HepG2 (cell line): Measurements from ENCODE around the gene GNAI2. TPM values are rescaled to one million over a fixed set of nuclear protein-coding genes. Genes with fewer than 3 reads are reported as not detected.

ENCODE experiments used
- ATAC-seq: fragments of 200-7000 bp; cut with Tn5 transposase; 3 replicates; pipeline ENCODE4 v1.9.1; 2020; ENCODE audit warnings: mild to moderate bottlenecking, moderate library complexity
- BruUV-seq: library from RNA; stranded (reverse); fragments of 400-500 nt; replicated peaks from 2 replicates; lab custom pipeline; 2021; lab: Mats Ljungman, UMichigan
- CTCF ChIA-PET: fragments of 300-600 bp; formaldehyde crosslinking; extraction: SDS; loops from one replicate; lab custom pipeline; 2021; ENCODE audit warnings: low total read pairs, inconsistent platforms, low intra/inter-chr PET ratio; lab: Yijun Ruan, JAX
- POLR2A ChIA-PET: fragments of 350-600 bp; sonication (Branson Sonifier 250); formaldehyde crosslinking; loops from one replicate; lab custom pipeline; 2020; ENCODE audit warnings: antibody characterized with exemption, inconsistent platforms; lab: Yijun Ruan, JAX
- DNase-seq: peaks from one replicate; pipeline ENCODE4 v3.0.0-alpha.2; 2015; ENCODE audit warnings: low spot score
- FAIRE-seq: peaks from 3 replicates; lab custom pipeline; 2011; peaks lifted over from hg19 to GRCh38; lab: Jason Lieb, UNC
- H2AFZ ChIP-seq: one replicate; pipeline ENCODE4 v1.6.1; 2011; ENCODE audit warnings: low read length, inconsistent platforms
- H3K27ac ChIP-seq: fragments of 300-600 bp; 3 replicates; pipeline ENCODE4 v1.8.0; 2011; ENCODE audit warnings: mixed run types, mild to moderate bottlenecking, mixed read lengths, low read length, inconsistent platforms; ENCODE audit not compliant: insufficient read depth; ENCODE audit errors: extremely low read length
- H3K27me3 ChIP-seq, 2 experiments: fragments of 200-600 bp in 1 of 2; 2 replicates in 1 of 2; 3 replicates in 1 of 2; pipeline versions ENCODE4 v1.6.0 to v1.8.0; 2011; ENCODE audit warnings: low read length in 2 of 2, mild to moderate bottlenecking in 2 of 2, moderate library complexity in 2 of 2, inconsistent platforms in 1 of 2; ENCODE audit not compliant: insufficient read depth in 2 of 2, control insufficient read depth in 1 of 2
- H3K36me3 ChIP-seq, 2 experiments: fragments of 200-600 bp in 1 of 2; replicated peaks in 1 of 2; 2 replicates in 1 of 2; 3 replicates in 1 of 2; pipeline versions ENCODE4 v1.5.1 to v1.8.0; 2011; ENCODE audit warnings: low read length in 2 of 2, inconsistent platforms in 1 of 2; ENCODE audit not compliant: insufficient read depth in 2 of 2, control insufficient read depth in 1 of 2
- H3K4me1 ChIP-seq: 2 replicates; pipeline ENCODE4 v1.5.1; 2012; ENCODE audit warnings: low read length, inconsistent platforms; ENCODE audit not compliant: insufficient read depth
- H3K4me2 ChIP-seq: 2 replicates; pipeline ENCODE4 v1.6.0; 2011; ENCODE audit warnings: low read depth, low read length, inconsistent platforms
- H3K4me3 ChIP-seq, 3 experiments: fragments of 200-600 bp in 1 of 3; sonication (generic), shearing (Covaris generic) in 1 of 3; replicated peaks in 1 of 3; 2 replicates each; pipeline ENCODE4 v1.5.1; 2011 to 2016; ENCODE audit warnings: low read length in 3 of 3, inconsistent platforms in 2 of 3, low read depth in 2 of 3, mild to moderate bottlenecking in 2 of 3, control low read depth in 1 of 3, mixed read lengths in 1 of 3; ENCODE audit not compliant: insufficient read depth in 1 of 3
- H3K79me2 ChIP-seq: one replicate; pipeline ENCODE4 v1.6.1; 2011; ENCODE audit warnings: low read length, inconsistent platforms; ENCODE audit not compliant: insufficient read depth
- H3K9ac ChIP-seq: 2 replicates; pipeline ENCODE4 v1.6.0; 2011; ENCODE audit warnings: mild to moderate bottlenecking, low read depth, low read length, inconsistent platforms; ENCODE audit not compliant: insufficient read depth
- H3K9me3 ChIP-seq: 2 replicates; pipeline ENCODE4 v1.5.1; 2012; ENCODE audit warnings: mild to moderate bottlenecking, low read length
- H4K20me1 ChIP-seq: 2 replicates; pipeline ENCODE4 v1.6.0; 2011; ENCODE audit warnings: inconsistent platforms, mild to moderate bottlenecking, low read length, moderate library complexity; ENCODE audit not compliant: insufficient read depth
- EHMT2 ChIP-seq: fragments of 200-600 bp; sonication (generic); IDR thresholded peaks from 2 replicates; pipeline ENCODE4 v1.7.0; 2017; ENCODE audit warnings: antibody characterized with exemption, low read depth, low read length, borderline replicate concordance
- GZF1 ChIP-seq: sonication (generic); formaldehyde crosslinking; IDR thresholded peaks from 2 replicates; pipeline ENCODE4 v1.5.1; 2020; ENCODE audit warnings: mild to moderate bottlenecking, missing genetic modification reagents
- HMGA1 ChIP-seq: sonication (generic); formaldehyde crosslinking; conservative IDR thresholded peaks from 2 replicates; pipeline ENCODE4 v1.4.0; 2020; ENCODE audit warnings: missing genetic modification reagents
- IKZF5 ChIP-seq: IDR thresholded peaks from 2 replicates; pipeline ENCODE4 v1.6.1; 2018; ENCODE audit warnings: missing genetic modification reagents, mild to moderate bottlenecking, missing compliant biosample characterization
- RFX5 ChIP-seq: IDR thresholded peaks from 2 replicates; pipeline ENCODE4 v1.6.1; 2011; ENCODE audit warnings: low read depth, low read length, improper control_type of control experiment
- RFXANK ChIP-seq: IDR thresholded peaks from 2 replicates; pipeline ENCODE4 v1.6.1; 2016
- ZBTB3 ChIP-seq: sonication (generic); formaldehyde crosslinking; IDR thresholded peaks from 2 replicates; pipeline ENCODE4 v1.4.0; 2020; ENCODE audit warnings: low read depth, mild to moderate bottlenecking, moderate library complexity, missing genetic modification reagents, borderline replicate concordance
- ZNF121 ChIP-seq: sonication (generic); formaldehyde crosslinking; IDR thresholded peaks from 2 replicates; pipeline ENCODE4 v1.5.0; 2020; ENCODE audit warnings: mild to moderate bottlenecking, missing genetic modification reagents
- ZNF251 ChIP-seq: sonication (generic); formaldehyde crosslinking; IDR thresholded peaks from 2 replicates; pipeline ENCODE4 v1.9.0; 2021; ENCODE audit warnings: mild to moderate bottlenecking, missing genetic modification reagents
- ZNF574 ChIP-seq: sonication (generic); formaldehyde crosslinking; IDR thresholded peaks from 2 replicates; pipeline ENCODE4 v1.4.0; 2020; ENCODE audit warnings: missing genetic modification reagents
- ZNF629 ChIP-seq: sonication (generic); formaldehyde crosslinking; conservative IDR thresholded peaks from 2 replicates; pipeline ENCODE4 v1.5.0; 2020; ENCODE audit warnings: missing genetic modification reagents
- ZNF746 ChIP-seq: sonication (generic); formaldehyde crosslinking; IDR thresholded peaks from 2 replicates; pipeline ENCODE4 v1.8.0; 2022; ENCODE audit warnings: mild to moderate bottlenecking, missing genetic modification reagents
- WGBS: methylation state at CpG from one replicate; pipeline ENCODE4 v1.1.6; 2017; ENCODE audit warnings: low lambda C conversion rate; 5-methylcytosine and 5-hydroxymethylcytosine counted together
- in situ Hi-C: cut with HindIII; loops from 2 replicates; pipeline ENCODE4 v1.10.0; 2017; ENCODE audit warnings: low pct_unique_long_range_greater_than_20kb; ENCODE audit not compliant: extremely low pct_ligation_motif_present
- intact Hi-C: fragments of 100-400 bp; cut with micrococcal nuclease; formaldehyde crosslinking; loops from one replicate; pipeline ENCODE4 v1.10.0; 2022; ENCODE audit not compliant: unreplicated experiment
- polyA plus RNA-seq, 8 experiments: library from polyadenylated mRNA; depleted of rRNA in 3 of 8; stranded (reverse) in 7 of 8; unstranded in 1 of 8; fragments of >200 nt; fragmentation: Illumina TruSeq in 4 of 8; extraction: Trizol in 4 of 8; gene quantifications; 2 replicates each; pipeline versions ENCODE4 v1.2.1 to v1.2.3, GENCODE V29; 2011 to 2016; ENCODE audit warnings: low read depth in 4 of 8, missing spikeins in 1 of 8, mixed read lengths in 1 of 8; ENCODE audit not compliant: insufficient read depth in 1 of 8
- total RNA-seq, 5 experiments: library from RNA; depleted of rRNA; stranded (reverse); fragments of >200 nt; fragmentation: Illumina TruSeq; extraction: Trizol; gene quantifications; 2 replicates each; pipeline ENCODE4 v1.2.3, GENCODE V29; 2016; ENCODE audit warnings: low read depth in 1 of 5

GNAI2 gene
- total and polyA plus RNA-seq, 2 of the 13 experiments (the other 11 are each of a cell fraction or from before 2014, with no cell fraction given), result 51.1 to 66.2 TPM

GRCh38 chr3:50231581-50231980, 4.4 kb upstream of the GNAI2 start (continued):
- TF ChIP-seq RFXANK (CRISPR knock-in tag), result no peak
- TF ChIP-seq ZBTB3 (CRISPR knock-in tag), result no peak
- TF ChIP-seq HMGA1, result no peak
- no peak for TF ChIP-seq ZNF746
- TF ChIP-seq, all 625 proteins: peak for 0

- Histone ChIP-seq H3K9ac (no peak overlapping the region), H3K4me1 (peaks cover 71% of the 10 kb centered on the region), H3K27ac (no peak overlapping the region), H3K79me2 (peaks cover 12% of the 10 kb centered on the region)
- DNase-seq, result no peak
- TF ChIP-seq ZNF629 (peak; percentile 70), ZNF121 (CRISPR knock-in tag) (no peak)
- TF ChIP-seq, all 625 proteins: peak for 1
- no peaks in the 10 kb centered on the region; a peak in 1 of 5 replicates for H3K36me3 ChIP-seq
- FAIRE-seq (no peak), ATAC-seq (no peak)
- WGBS, result 19% methylated on average over 3 of the region's 3 CpGs
- ChIA-PET POLR2A (interaction anchor here (0.9 kb wide), 1 partner anchor 21 kb away, joined by 6 read pairs; no protein-coding TSS in a partner anchor), CTCF (no interaction called here)
- no TSS peak for BruUV-seq
- no peak overlapping the region for H3K4me2 ChIP-seq
- no peak overlapping the region for H3K4me3 ChIP-seq
- H2AFZ ChIP-seq, result no peak overlapping the region
- intact Hi-C loops, result no loop called here
- in situ Hi-C loops, result no loop called here
- no peaks in the 10 kb centered on the region for H4K20me1 ChIP-seq
- H3K27me3 ChIP-seq, result no peaks in the 10 kb centered on the region; a peak in 1 of 5 replicates
- H3K9me3 ChIP-seq, result no peaks in the 10 kb centered on the region
Observed at GRCh38 chr3:50232303-50232702, 3.7 kb upstream of the GNAI2 start.

- no TSS peak for BruUV-seq
- DNase-seq (no peak), FAIRE-seq (no peak), ATAC-seq (0 out of 3 replicates have a peak, but pooled peaks have one; percentile 0)
- 30% methylated on average over 2 of the region's 4 CpGs for WGBS
- no peaks in the 10 kb centered on the region; a peak in 1 of 5 replicates for H3K36me3 ChIP-seq
- H3K79me2 ChIP-seq, result peaks cover 20% of the 10 kb centered on the region
- in situ Hi-C loops (no loop called here), intact Hi-C loops (no loop called here)
- CTCF ChIA-PET, result no interaction called here
- H3K4me1 ChIP-seq, result peaks cover 75% of the 10 kb centered on the region
- H3K27ac ChIP-seq, result no peak overlapping the region
- no peaks in the 10 kb centered on the region for H4K20me1 ChIP-seq
- no peak overlapping the region for H2AFZ ChIP-seq
- H3K4me3 ChIP-seq, result no peak overlapping the region
- H3K9me3 ChIP-seq, result no peaks in the 10 kb centered on the region
- no peak overlapping the region for H3K4me2 ChIP-seq
- no peaks in the 10 kb centered on the region; a peak in 1 of 5 replicates for H3K27me3 ChIP-seq
- H3K9ac ChIP-seq, result no peak overlapping the region
- POLR2A ChIA-PET, result interaction anchor here (0.9 to 1.7 kb wide), 6 partner anchors 22 to 38 kb away, joined by 4 to 6 read pairs (median 4); no protein-coding TSS in a partner anchor
- no peak for TF ChIP-seq ZNF251 (CRISPR knock-in tag)
- no peak for TF ChIP-seq EHMT2
- TF ChIP-seq GZF1 (CRISPR knock-in tag), result no peak
- TF ChIP-seq RFX5, result 0 out of 2 replicates have a peak, but pooled peaks have one; percentile 17
- peak; percentile 86 for TF ChIP-seq ZNF574 (CRISPR knock-in tag)
- peak; percentile 51; the same call in 1 of the 2 replicates for TF ChIP-seq IKZF5 (CRISPR knock-in tag)
Observed at GRCh38 chr3:50233176-50233575, 2.8 kb upstream of the GNAI2 start.
